ENCODE results near the gene SH3GL3.

SH3GL3 gene

GRCh38 chr15:83422541-83422940 lies 24.6 kb upstream of the SH3GL3 start:
- no peak for FAIRE-seq
- DNase-seq (ENCODE audit: insufficient read length, low spot score), result no peak
- no peak for TF ChIP-seq CTCF (IDR thresholded peaks at IDR 0.05; ENCODE audit: insufficient read depth, missing control alignments)

- no peak for TF ChIP-seq CTCF (IDR thresholded peaks at IDR 0.05; ENCODE audit: insufficient read depth, missing control alignments)
- FAIRE-seq, result no peak
- no peak for DNase-seq (ENCODE audit: insufficient read length, low spot score)
Measured at GRCh38 chr15:83424101-83424500, 23.0 kb upstream of the SH3GL3 start.

DNA sequence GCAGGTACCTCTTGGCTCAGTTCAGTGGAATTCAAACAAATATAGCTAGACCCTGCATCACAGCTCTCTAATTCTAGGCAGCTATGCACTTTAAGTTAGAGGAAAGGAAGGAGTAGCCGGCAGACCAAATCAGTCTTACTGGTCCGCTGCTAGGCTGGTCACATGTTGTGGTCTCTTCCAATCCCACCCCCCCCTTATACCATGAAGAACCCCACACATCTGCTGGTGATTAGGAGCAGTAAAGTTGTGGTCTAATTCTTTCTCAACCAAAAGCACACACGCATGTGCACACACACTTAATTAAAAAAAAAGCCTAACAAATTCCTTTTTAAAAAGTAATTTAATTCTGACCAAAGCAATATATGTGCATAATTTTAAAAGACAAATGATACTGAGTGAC lies 16.7 kb upstream of the SH3GL3 start:
- DNase-seq (ENCODE audit: insufficient read length, low spot score), result no peak
- TF ChIP-seq CTCF (IDR thresholded peaks at IDR 0.05; ENCODE audit: insufficient read depth, missing control alignments), result no peak
- no peak for FAIRE-seq

GRCh38 chr15:83431521-83431920 lies 15.6 kb upstream of the SH3GL3 start:
- no peak for FAIRE-seq
- no peak for DNase-seq (ENCODE audit: insufficient read length, low spot score)
- TF ChIP-seq CTCF (IDR thresholded peaks at IDR 0.05; ENCODE audit: insufficient read depth, missing control alignments), result no peak

DNA sequence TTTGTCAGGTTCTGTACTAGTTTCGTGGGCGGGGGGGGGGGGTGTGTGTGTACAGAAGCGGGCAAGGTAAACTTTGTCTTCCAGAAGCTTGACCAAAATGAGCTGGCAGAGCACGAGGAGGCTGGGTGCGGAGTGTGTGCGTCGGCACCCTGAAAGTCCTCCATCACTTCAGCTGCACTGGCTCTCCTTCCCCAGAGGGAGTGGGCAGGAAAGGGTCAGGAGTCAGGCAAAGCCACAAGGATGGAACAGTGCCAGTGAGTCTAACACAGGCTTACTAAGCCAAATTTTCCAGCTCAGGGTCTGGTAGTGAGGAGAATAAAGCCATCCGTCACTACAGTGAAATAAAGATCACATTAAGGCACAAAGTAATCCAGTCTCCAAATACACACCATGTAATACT lies 11.9 kb upstream of the SH3GL3 start:
- FAIRE-seq (no peak), DNase-seq (ENCODE audit: insufficient read length, low spot score) (no peak)
- TF ChIP-seq CTCF (IDR thresholded peaks at IDR 0.05; ENCODE audit: insufficient read depth, missing control alignments), result no peak

- TF ChIP-seq CTCF (IDR thresholded peaks at IDR 0.05; ENCODE audit: insufficient read depth, missing control alignments), result no peak
- no peak for DNase-seq (ENCODE audit: insufficient read length, low spot score)
- FAIRE-seq, result no peak
Measured at GRCh38 chr15:83435782-83436181, 11.4 kb upstream of the SH3GL3 start.

GRCh38 chr15:83436513-83437158 lies 10.5 kb upstream of the SH3GL3 start:
- TF ChIP-seq CTCF (IDR thresholded peaks at IDR 0.05; ENCODE audit: insufficient read depth, missing control alignments), result peak; percentile 45
- no peak for FAIRE-seq
- no peak for DNase-seq (ENCODE audit: insufficient read length, low spot score)
